Liver (tissue), 9 donors: ENCODE measurements around the gene CDC27. TPM values are rescaled to one million over a fixed set of nuclear protein-coding genes. Genes with fewer than 3 reads are reported as not detected.

Experiments
- DNase-seq: peaks from one replicate; pipeline ENCODE4 v3.0.0-alpha.2; 2017; ENCODE audit warnings: low spot score
- H3K27ac ChIP-seq, 2 donors: one replicate each; pipeline ENCODE4 v1.7.0; 2013; ENCODE audit warnings: inconsistent platforms in 2 of 2, low read length in 2 of 2, control low read depth in 1 of 2, low read depth in 1 of 2, mild to moderate bottlenecking in 1 of 2
- H3K27me3 ChIP-seq, 4 donors: one replicate each; pipeline versions ENCODE4 v1.6.1 to v1.7.0; 2013; ENCODE audit warnings: low read length in 3 of 4, inconsistent platforms in 1 of 4, mild to moderate bottlenecking in 1 of 4, moderate library complexity in 1 of 4; ENCODE audit not compliant: control insufficient read depth in 4 of 4, insufficient read depth in 4 of 4
- H3K36me3 ChIP-seq, 4 donors: one replicate each; pipeline versions ENCODE4 v1.6.1 to v1.7.0; 2013; ENCODE audit warnings: low read length in 3 of 4, mild to moderate bottlenecking in 3 of 4, low read depth in 1 of 4, moderate library complexity in 1 of 4; ENCODE audit not compliant: control insufficient read depth in 4 of 4, insufficient read depth in 3 of 4
- H3K4me1 ChIP-seq, 4 donors: one replicate each; pipeline versions ENCODE4 v1.6.1 to v1.7.0; 2013; ENCODE audit warnings: low read length in 3 of 4, mild to moderate bottlenecking in 3 of 4, moderate library complexity in 1 of 4; ENCODE audit not compliant: control insufficient read depth in 4 of 4, insufficient read depth in 4 of 4
- H3K4me3 ChIP-seq, 3 donors: one replicate each; pipeline versions ENCODE4 v1.6.1 to v1.7.0; 2013; ENCODE audit warnings: low read length in 3 of 3, control low read depth in 1 of 3, low read depth in 1 of 3, mild to moderate bottlenecking in 1 of 3
- H3K9ac ChIP-seq, 2 donors: one replicate each; pipeline ENCODE4 v1.7.0; 2013; ENCODE audit warnings: low read length in 2 of 2, mild to moderate bottlenecking in 2 of 2, moderate library complexity in 2 of 2, control low read depth in 1 of 2, low read depth in 1 of 2
- H3K9me3 ChIP-seq, 4 donors: one replicate each; pipeline versions ENCODE4 v1.6.1 to v1.7.0; 2013; ENCODE audit warnings: low read length in 3 of 4; ENCODE audit not compliant: control insufficient read depth in 4 of 4
- ATF3 ChIP-seq: IDR thresholded peaks from 2 replicates; pipeline ENCODE4 v1.6.1; 2016; ENCODE audit warnings: antibody characterized with exemption
- CTCF ChIP-seq: fragments of 150-350 bp; IDR thresholded peaks from 2 replicates; pipeline ENCODE4 v1.5.1; 2017; ENCODE audit warnings: improper control_type of control experiment, low read depth, low read length; ENCODE audit not compliant: missing input control
- EGR1 ChIP-seq, 2 donors: IDR thresholded peaks; 2 replicates each; pipeline ENCODE4 v1.6.1; 2016 to 2018; ENCODE audit warnings: antibody characterized with exemption in 2 of 2, low read depth in 2 of 2
- FOXA1 ChIP-seq: IDR thresholded peaks from 2 replicates; pipeline ENCODE4 v1.6.1; 2016; ENCODE audit warnings: antibody characterized with exemption
- FOXA2 ChIP-seq: IDR thresholded peaks from 2 replicates; pipeline ENCODE4 v1.6.1; 2016; ENCODE audit warnings: antibody characterized with exemption
- GABPA ChIP-seq, 2 donors: IDR thresholded peaks in 1 of 2; conservative IDR thresholded peaks in 1 of 2; 2 replicates each; pipeline ENCODE4 v1.6.1; 2016; ENCODE audit warnings: antibody characterized with exemption in 2 of 2, mild to moderate bottlenecking in 1 of 2, moderate library complexity in 1 of 2
- HNF4A ChIP-seq, 2 donors: conservative IDR thresholded peaks; 2 replicates each; pipeline ENCODE4 v1.6.1; 2016; ENCODE audit warnings: antibody characterized with exemption in 2 of 2, mild to moderate bottlenecking in 2 of 2
- HNF4G ChIP-seq: IDR thresholded peaks from 2 replicates; pipeline ENCODE4 v1.6.1; 2016; ENCODE audit warnings: antibody characterized with exemption
- JUND ChIP-seq, 2 donors: IDR thresholded peaks; 2 replicates each; pipeline ENCODE4 v1.6.1; 2016; ENCODE audit warnings: antibody characterized with exemption in 2 of 2
- MAX ChIP-seq: IDR thresholded peaks from 2 replicates; pipeline ENCODE4 v1.6.1; 2016; ENCODE audit warnings: antibody characterized with exemption
- NR2F2 ChIP-seq: IDR thresholded peaks from 2 replicates; pipeline ENCODE4 v1.6.1; 2016; ENCODE audit warnings: antibody characterized with exemption
- RAD21 ChIP-seq, 2 donors: IDR thresholded peaks; 2 replicates each; pipeline ENCODE4 v1.6.1; 2016; ENCODE audit warnings: antibody characterized with exemption in 2 of 2, mild to moderate bottlenecking in 2 of 2
- RXRA ChIP-seq, 2 donors: IDR thresholded peaks; 2 replicates each; pipeline ENCODE4 v1.6.1; 2017 to 2018; ENCODE audit warnings: antibody characterized with exemption in 2 of 2, mild to moderate bottlenecking in 1 of 2
- TAF1 ChIP-seq: conservative IDR thresholded peaks from 2 replicates; pipeline ENCODE4 v1.6.1; 2016; ENCODE audit warnings: antibody characterized with exemption, mild to moderate bottlenecking
- YY1 ChIP-seq: IDR thresholded peaks from 2 replicates; pipeline ENCODE4 v1.6.1; 2016; ENCODE audit warnings: antibody characterized with exemption, mild to moderate bottlenecking
- ZBTB33 ChIP-seq: IDR thresholded peaks from 2 replicates; pipeline ENCODE4 v1.6.1; 2016; ENCODE audit warnings: antibody characterized with exemption
- WGBS: extraction: QIAGEN DNeasy Blood & Tissue Kit; methylation state at CpG from one replicate; pipeline ENCODE4 v1.1.7; 2013; 5-methylcytosine and 5-hydroxymethylcytosine counted together
- polyA plus RNA-seq, 2 donors: library from polyadenylated mRNA; stranded (reverse) in 1 of 2; unstranded in 1 of 2; fragments of 200-250 nt in 1 of 2; fragments of >200 nt in 1 of 2; fragmentation: Nextera tagmentation in 1 of 2; extraction: Ambion mirVana in 1 of 2; gene quantifications; one replicate each; pipeline versions ENCODE4 v1.2.1 to v1.2.3, GENCODE V29; 2013 to 2015
- total RNA-seq, 2 donors: library from RNA; depleted of rRNA; stranded (reverse); fragments of >200 nt; gene quantifications; one replicate each; pipeline ENCODE4 v1.2.3, GENCODE V29; 2014
- TF ChIP-seq, protein P1 (sequence below): IDR thresholded peaks from 2 replicates; pipeline ENCODE4 v1.6.1; 2016; ENCODE audit warnings: antibody characterized with exemption, mild to moderate bottlenecking
- donor health status: healthy.
- donor health status: healthy.
- donor health status: healthy.
- donor health status: healthy.
- donor health status: healthy.

Gene CDC27
- total and polyA plus RNA-seq, 4 donors, result 16.8 to 148 (median 27.1) TPM

DNA sequence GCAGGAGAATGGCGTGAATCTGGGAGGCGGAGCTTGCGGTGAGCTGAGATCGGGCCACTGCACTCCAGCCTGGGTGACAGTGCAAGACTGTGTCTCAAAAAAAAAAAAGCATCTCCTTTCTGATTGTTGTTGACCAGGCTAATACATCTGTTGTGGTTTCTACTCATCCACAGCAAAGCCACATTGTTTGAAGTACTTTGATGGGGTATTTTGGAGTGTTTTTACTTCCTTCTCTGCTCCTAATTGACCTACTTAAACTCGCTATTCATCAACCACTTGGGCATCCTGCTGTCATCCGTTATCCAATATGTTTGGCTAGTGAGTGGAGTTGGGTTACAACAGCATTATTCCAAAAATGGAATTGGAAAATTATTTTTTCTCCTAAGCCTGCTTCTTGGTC lies 3.5 kb upstream of the CDC27 start:
- peaks cover 0 to 8% (median 5%) of the 10 kb centered on the region in 4 donors for H3K4me1 ChIP-seq
- DNase-seq, result no peak
- 88% methylated on average over 6 of the region's 6 CpGs for WGBS
- no peaks in the 10 kb centered on the region for H3K27me3 ChIP-seq
- no peak overlapping the region for H3K4me3 ChIP-seq
- no peaks in the 10 kb centered on the region for H3K36me3 ChIP-seq
- H3K9me3 ChIP-seq, result no peaks in the 10 kb centered on the region
- no peak overlapping the region for H3K9ac ChIP-seq
- no peak for TF ChIP-seq RAD21 (IDR thresholded peaks at IDR 0.05)
- no peak for TF ChIP-seq TAF1
- no peak for TF ChIP-seq YY1
- TF ChIP-seq, protein P1, sequence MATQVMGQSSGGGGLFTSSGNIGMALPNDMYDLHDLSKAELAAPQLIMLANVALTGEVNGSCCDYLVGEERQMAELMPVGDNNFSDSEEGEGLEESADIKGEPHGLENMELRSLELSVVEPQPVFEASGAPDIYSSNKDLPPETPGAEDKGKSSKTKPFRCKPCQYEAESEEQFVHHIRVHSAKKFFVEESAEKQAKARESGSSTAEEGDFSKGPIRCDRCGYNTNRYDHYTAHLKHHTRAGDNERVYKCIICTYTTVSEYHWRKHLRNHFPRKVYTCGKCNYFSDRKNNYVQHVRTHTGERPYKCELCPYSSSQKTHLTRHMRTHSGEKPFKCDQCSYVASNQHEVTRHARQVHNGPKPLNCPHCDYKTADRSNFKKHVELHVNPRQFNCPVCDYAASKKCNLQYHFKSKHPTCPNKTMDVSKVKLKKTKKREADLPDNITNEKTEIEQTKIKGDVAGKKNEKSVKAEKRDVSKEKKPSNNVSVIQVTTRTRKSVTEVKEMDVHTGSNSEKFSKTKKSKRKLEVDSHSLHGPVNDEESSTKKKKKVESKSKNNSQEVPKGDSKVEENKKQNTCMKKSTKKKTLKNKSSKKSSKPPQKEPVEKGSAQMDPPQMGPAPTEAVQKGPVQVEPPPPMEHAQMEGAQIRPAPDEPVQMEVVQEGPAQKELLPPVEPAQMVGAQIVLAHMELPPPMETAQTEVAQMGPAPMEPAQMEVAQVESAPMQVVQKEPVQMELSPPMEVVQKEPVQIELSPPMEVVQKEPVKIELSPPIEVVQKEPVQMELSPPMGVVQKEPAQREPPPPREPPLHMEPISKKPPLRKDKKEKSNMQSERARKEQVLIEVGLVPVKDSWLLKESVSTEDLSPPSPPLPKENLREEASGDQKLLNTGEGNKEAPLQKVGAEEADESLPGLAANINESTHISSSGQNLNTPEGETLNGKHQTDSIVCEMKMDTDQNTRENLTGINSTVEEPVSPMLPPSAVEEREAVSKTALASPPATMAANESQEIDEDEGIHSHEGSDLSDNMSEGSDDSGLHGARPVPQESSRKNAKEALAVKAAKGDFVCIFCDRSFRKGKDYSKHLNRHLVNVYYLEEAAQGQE, result no peak
- TF ChIP-seq JUND (IDR thresholded peaks at IDR 0.05), result no peak
- TF ChIP-seq RXRA (IDR thresholded peaks at IDR 0.05), result no peak
- TF ChIP-seq HNF4A (conservative IDR thresholded peaks at IDR 0.05), result no peak
- no peak overlapping the region for H3K27ac ChIP-seq

DNA sequence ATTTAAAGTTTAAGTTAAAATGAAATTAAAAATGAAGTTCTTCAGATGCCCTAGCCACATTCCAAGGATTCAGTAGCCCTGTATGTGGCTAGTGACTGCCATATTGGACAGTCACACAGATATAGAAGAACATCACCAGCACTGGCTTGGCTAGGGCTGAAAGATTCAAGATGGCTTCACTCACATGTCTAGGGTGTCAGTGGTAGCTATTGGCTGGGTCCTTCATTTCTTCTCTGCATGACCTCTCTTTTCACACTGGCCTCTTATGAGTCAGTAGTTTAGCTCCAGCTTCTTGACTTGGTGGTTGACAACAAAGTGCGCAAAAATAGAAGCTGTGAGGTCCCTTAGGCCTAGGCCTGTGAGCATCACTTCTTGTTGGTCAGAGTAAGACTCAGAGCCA lies 1.7 kb upstream of the CDC27 start:
- TF ChIP-seq EGR1 (IDR thresholded peaks at IDR 0.05; ENCODE audit: low read depth in 2 of 2) (no peak), HNF4G (no peak), ATF3 (no peak), FOXA1 (no peak), RAD21 (IDR thresholded peaks at IDR 0.05) (no peak), YY1 (no peak), RXRA (IDR thresholded peaks at IDR 0.05) (no peak), TAF1 (no peak), NR2F2 (no peak), CTCF (no peak), ZBTB33 (no peak), JUND (IDR thresholded peaks at IDR 0.05) (no peak), MAX (no peak), HNF4A (conservative IDR thresholded peaks at IDR 0.05) (no peak), GABPA (IDR thresholded peaks at IDR 0.05 in 1 of 2, conservative IDR thresholded peaks at IDR 0.05 in 1 of 2) (no peak), FOXA2 (no peak)
- TF ChIP-seq, protein P1, result no peak
- H3K27ac ChIP-seq, result no peak overlapping the region
- no peak for DNase-seq
- no peak overlapping the region for H3K4me3 ChIP-seq
- H3K36me3 ChIP-seq, result no peaks in the 10 kb centered on the region
- WGBS, result 100% methylated on average over 1 of the region's 1 CpG
- no peaks in the 10 kb centered on the region for H3K27me3 ChIP-seq
- peaks cover 3 to 13% (median 8%) of the 10 kb centered on the region in 4 donors for H3K4me1 ChIP-seq
- H3K9ac ChIP-seq, result no peak overlapping the region
- no peaks in the 10 kb centered on the region for H3K9me3 ChIP-seq
